ENCODE measurements around the gene IFI30.
"Not testable (repeated sequence)": the region's sequence is repeated elsewhere in the genome, so short reads cannot be mapped to it uniquely, and the experiment has no call there.

DNA sequence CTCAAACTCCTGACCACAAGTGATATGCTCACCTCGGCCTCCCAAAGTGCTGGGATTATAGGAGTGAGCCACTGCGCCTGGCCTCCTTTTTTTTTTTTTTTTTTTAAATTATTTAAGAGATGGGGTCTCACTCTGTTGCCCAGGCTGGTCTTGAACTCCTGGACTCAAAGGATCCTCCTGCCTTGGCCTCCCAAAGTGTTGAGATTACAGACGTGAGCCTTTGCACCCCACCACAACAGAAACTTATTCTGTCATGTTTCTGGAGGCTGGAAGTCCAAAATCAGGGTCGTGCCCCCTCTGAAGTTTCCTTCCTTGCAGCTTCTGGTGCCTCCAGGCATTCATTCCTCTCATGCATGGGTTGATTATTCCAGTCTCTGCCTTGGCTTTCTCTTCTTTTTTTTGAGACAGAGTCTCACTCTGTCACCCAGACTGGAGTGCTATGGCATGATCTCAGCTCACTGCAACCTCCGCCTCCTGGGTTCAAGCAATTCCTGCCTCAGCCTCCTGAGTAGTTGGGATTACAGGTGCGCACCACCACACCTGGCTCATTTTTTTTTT is 14.5 kb upstream of the IFI30 start:
- not testable (repeated sequence) for TF ChIP-seq POLR2A (IDR thresholded peaks at IDR 0.05; ENCODE audit: low read depth); POLR2AphosphoS5 (IDR thresholded peaks at IDR 0.05)
